HG02973 (cell line): ENCODE measurements around the gene HSPB7.
"Not testable (repeated sequence)": the region's sequence is repeated elsewhere in the genome, so short reads cannot be mapped to it uniquely, and the experiment has no call there.

Experiments used
- ATAC-seq: cut with Tn5 transposase; IDR thresholded peaks from one replicate; pipeline ENCODE4 v1.9.1; 2021; ENCODE audit warnings: moderate library complexity; ENCODE audit not compliant: unreplicated experiment

Gene HSPB7

DNA sequence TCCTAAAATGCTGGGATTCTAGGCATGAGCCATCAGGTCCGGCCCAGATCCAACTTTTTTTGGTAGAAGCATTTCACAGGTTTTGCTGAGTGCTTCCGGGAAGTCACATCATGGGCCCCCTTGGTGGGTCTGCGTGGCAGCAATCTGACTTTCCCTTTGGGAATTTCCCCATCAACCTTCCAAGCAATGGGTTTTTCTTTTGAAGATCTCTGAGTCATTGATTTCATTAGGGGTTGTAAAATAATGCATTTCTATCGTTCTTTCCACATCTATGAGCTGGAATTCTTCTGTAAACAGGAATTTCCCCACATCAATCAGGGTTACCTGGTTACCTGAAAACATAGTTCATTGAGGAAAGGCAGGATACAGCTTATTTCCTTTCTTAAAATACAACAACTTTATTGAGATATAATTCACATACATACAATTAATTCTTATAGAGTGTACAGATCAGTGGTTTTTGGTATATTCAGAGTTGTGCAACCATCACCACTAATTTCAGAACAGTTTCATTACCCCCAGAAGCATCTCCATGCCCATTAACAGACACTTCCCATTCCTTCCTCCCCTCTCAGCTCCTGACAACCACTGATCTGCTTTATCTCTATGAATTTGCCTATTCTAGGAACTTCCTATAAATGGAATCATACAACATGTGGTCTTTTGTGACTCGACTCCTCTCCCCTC lies 32.1 kb downstream of the HSPB7 start:
- ATAC-seq: no peak

DNA sequence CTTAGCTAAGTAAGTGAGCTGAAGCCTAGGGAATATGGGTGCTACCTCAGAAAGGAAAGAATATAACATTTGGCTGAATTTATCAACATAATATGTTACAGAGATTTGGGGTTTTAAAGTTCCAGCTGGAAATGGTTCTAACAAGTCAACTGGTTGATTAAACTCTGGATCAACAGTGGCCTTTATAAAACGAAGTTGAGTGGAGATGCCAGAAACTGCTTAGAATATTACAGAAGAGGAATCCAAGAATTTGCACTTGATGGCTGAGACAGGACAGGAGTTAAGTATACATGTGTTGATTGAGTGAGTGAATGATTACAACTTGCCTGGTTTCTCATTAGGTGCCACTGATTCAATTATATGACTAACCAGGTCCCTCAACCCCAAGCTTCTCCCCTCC lies 34.6 kb downstream of the HSPB7 start:
- no peak for ATAC-seq

DNA sequence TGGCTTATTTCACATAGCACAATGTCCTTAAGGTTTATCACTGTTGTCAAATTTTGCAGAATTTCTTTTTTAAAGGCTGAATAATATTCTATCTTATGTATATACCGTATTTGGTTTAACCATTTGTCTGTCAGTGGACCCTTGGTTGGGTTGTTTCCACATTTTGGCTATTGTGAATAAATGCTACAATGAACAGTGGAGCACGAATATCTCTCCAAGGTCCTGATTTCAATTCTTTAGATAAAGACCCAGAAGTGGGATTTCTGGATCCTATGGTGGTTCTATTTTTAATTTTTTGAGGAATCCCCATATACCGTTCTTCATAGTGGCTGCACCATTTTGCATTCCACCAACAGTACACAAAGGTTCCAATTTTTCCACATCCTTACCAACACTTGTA lies 36.2 kb downstream of the HSPB7 start:
- ATAC-seq: no peak

DNA sequence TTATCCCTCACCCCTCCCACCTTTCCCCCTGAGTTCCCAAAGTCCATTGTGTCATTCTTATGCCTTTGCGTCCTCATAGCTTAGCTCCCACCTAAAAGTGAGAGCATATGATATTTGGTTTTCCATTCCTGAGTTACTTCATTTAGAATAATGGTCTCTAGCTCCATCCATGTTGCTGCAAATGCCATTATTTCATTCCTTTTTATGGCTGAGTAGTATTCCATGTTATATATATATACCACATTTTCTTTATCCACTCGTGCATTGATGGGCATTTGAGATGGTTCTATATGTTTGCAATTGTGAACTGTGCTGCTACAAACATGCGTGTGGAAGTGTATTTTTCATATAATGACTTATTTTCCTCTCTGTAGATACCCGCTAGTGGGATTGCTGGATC lies 39.9 kb downstream of the HSPB7 start:
- ATAC-seq: not testable (repeated sequence)

DNA sequence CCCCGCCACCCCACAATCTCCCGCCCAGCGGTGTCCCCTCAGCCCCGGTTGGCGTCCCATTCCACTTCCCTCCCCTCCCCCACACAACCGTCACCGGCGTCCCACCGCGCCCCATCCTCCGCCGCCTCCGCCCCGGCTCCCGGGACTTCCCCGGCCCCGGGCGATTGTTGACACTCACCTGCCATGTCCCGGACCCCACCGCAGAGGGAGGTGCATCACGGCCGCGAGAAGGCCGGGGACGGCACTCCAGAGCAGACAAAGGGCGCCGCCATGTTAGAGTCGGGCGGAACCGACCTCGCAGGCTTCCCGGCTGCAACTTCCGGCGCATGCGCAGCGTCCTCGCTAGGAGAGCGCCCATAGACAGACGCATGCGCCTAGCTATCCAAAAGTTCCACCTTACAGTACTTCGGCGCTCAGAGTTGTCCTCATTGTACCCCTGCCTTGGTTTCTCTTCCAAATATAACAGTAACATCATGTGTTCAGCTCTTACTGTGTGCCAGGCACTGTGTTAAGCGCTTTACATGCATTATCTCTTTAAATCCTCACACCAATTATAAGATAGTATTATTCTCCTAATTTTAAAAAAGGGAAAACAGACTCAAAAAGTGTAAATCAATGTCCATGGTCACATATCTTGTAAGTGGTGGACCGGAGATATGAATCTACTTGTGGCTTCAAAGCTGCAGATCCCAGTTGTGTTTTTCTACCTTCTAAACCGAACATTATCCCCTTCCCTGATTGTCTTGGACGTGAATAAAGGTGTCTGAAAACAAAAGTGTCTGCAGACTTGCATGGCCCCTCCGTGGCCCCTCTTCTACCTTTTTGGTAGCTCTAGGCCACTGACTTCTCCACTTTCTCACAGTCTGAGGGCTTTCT lies 41.8 kb downstream of the HSPB7 start, which contains the start of gene ZBTB17:
TSS of gene ZBTB17 (minus strand) at position 297 of the 876 bp plus-strand sequence. CDS start 27,606 bp downstream, outside the sequence.
- peak; percentile 57 for ATAC-seq

DNA sequence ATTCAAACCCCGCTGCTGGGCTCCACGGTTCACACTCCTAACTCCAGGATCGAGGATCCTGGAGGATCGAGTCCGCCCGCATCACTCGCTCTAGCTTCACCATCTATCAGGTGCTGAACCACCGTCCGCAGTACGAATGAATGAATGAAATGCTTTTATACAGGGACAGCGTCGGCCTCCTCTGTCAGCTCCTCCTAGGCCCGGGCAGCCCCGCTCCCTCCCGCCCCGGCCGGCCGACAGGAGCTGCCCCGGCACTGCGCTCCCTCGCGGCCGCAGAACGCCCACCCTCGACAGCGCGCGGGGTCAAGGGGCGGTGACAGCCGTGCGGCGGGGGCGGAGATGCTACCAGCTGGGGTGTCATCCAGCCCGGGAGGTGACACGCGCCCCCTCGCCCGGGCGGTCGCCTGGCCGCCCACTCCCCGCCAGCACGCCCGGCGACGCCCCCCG lies 42.5 kb downstream of the HSPB7 start:
- peak; percentile 47 for ATAC-seq

DNA sequence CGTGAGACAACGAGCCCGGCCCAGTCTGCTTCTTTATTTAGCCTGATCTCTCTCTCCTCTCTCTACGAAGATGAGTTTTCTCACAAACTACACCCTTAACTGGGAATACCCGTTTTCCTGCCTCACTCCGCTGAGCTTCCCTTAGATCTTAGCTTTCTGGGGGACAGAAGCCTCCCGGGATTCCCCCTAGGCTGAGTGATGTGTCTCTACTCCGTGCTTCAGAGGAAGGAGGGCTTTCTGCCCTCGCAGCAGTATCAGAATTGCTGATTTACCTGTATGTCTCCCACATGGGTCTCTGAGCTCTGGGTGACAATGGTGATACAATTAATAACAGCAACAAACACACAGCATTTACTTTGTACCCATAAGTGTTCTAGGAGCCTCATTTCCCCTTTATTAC lies 43.0 kb downstream of the HSPB7 start:
- no peak for ATAC-seq

DNA sequence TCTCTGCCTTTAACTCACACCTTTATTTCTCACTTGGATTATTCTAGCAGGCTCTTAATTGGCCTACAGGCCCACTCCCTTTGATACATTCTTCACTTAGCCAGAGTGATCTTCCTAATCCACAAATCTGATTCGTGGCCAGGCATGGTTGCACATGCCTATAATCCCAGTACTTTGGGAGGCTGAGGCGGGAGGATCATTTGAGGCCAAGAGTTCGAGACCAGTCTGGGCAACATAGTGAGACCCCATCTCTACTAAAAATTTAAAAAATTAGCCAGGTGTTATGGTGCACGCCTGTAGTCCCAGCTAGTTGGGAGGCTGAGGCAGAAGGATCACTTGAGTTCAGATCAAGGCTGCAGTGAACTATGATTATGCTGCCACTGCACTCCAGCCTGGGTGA lies 44.1 kb downstream of the HSPB7 start:
- ATAC-seq: no peak

DNA sequence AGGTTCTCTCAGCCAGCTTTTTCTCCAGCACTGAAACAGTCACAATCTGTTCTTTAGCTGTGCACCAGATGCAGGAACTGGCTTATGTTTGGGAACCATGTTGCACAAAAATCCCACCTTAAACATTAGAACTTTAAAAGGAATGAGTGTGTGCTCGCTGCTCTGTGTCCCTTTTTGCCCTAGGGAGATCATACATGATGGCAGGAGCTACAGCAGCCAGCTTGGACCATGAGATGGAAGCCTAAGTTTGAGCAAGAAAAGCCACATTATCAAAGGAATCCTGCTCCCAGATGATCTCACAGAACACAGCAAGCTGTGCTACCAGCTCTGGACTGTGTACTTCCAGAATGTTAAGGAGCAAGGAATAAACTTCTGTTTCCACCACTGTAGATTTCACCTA lies 45.4 kb downstream of the HSPB7 start:
- no peak for ATAC-seq

DNA sequence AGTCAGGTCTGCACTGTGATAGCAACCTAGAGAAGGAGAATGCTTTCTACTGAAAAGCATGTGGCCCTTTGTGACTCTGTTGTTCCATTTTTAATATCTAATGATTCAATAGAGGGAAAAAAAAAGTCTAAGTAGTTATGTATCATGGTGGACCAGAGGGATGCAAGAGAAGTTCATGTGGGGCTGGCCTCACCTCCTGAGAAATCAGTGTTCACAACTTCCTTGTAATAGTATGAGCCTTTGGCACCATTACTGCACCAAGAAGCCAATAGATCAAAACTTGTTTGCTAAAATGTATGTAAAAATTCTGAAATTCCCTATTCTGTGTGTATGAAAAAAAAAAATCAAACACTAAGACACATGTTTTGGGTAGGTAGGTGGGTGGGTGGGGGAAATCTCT lies 46.9 kb downstream of the HSPB7 start:
- ATAC-seq: no peak

DNA sequence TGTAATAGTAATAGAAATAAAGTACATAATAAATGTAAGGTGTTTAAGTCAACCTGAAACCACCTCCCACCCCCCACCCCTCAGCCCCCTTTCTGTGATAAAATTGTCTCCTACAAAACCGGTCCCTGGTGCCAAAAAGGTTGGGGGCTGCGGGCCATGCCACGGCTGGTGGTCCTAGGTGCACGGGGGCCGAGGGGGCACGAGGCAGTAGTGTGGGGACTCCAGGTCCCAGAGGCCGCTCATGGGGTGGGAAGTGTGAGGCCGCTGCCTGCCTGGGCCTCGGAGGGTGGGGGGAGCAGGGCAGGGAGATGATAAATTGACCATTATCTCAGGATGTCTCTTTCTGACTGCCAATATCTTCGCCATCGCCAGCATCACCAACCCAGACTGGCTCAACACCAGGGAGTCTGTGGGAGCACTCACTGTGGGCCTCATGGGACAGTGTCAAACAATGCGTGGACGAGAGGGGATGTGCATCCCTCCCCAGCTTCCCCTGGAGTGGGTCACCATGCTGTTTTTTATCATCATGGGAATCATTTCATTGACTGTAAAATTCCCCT lies 48.4 kb downstream of the HSPB7 start:
- ATAC-seq: no peak

DNA sequence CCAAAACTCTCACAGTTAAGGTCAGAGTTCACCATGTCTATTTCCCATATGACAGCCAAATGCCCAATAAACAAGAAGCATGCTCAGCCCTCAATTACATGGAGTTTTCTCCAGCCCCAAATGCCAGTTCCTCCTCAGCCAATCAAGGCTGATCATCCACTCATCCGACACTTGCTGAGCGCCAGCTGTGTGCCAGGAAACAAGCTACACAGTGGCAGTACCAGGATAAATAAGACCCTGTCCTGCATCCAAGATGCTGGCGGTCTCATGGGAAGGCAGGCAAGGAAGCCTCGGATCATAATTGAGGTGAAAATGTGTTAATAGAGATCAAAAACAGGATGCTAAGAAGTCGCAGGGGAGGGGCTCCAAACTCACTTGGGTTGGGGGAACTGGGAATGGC lies 49.7 kb downstream of the HSPB7 start:
- ATAC-seq: no peak

DNA sequence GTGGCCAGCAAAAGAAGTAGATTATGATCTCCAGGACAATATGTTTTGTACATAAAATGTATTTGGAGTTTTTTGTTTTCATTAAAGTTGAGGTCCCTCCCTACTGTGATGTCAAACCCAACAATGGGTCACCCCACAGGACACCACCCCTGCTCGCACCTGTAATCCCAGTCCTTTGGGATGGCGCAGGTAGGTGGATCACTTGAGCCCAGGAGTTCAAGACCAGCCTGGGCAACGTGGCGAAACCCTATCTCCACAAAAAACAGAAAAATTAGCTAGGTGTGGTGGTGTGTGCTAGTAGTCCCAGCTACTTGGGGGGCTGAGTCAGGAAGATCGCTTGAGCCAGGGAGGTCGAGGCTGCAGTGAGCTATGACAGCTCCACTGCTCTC lies 50.9 kb downstream of the HSPB7 start:
- ATAC-seq: no peak

DNA sequence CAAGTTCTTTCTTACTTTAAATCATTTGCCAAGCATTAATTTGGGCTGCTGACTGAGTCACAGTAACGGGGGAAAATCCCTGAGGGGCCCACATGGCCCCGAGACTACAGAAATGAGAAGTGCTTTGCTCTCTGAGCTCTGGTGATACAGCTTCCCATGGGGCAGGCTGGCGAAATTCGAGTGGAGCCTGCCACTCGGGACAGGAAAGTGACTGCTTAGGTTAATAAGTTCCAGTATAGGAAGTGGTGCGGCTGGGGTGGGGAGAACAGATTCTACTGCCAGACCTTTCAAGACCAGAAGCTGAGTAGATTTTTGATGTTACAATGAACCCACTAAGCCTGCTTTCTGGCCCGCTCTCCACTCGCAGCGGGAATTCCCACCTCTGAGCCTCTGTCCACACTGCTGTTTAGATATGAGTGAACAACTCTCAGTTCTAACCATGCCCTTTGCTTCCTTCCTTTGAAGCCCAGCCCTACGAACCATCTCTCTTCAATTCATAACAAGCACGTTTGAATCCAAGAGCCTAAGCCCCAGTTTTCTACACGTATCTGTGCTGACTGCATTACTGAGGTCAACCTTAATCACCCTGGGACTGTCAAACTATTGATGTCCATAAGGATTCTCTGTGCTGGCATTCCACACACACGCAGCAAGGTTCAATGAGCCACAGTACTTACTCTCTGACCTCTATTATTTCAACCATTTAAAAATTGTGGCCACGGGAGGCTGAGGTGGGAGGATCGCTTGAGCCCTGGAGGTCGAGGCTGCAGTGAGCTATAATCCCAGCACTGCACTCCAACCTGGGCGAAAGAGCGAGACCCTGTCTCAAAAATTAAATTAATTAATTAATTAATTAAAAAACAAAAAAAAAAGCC lies 51.5 kb downstream of the HSPB7 start:
- ATAC-seq: peak; percentile 60

DNA sequence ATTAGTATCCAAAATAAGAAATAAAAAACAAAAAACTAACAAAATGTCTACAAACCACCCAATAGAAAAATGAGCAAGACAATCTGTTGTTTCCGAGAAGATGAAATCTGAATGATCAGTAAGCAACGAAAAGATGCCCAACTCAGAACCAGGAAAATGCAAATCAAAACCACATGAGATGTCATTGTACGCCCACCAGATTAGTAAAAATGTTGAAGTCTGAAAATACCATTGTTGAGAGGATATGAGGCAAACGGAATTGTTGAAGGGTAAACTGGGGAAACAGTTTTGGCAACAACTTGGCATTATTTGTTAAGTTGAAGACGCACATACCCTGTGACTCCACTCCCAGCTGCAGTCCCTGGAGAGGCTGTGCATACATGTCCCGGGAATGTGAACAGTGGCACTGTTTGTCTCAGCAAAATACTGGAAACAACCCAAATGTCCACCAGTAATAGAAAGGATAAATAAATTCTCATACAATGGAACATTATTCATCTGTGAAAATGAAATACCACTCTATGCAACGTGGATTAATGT lies 52.5 kb downstream of the HSPB7 start:
- ATAC-seq: no peak
